Bronchial epithelial cell (primary cell): ENCODE results near the gene AFF3. TPM values are rescaled to one million over a fixed set of nuclear protein-coding genes. Genes with fewer than 3 reads are reported as not detected.
A peak's percentile ranks its signal among the peaks of the same experiment; 100 is the strongest.

Experiments
- DNase-seq: peaks from one replicate; pipeline ENCODE4 v3.0.0-alpha.2; 2010; ENCODE audit warnings: low read depth
- FAIRE-seq: peaks from 2 replicates; lab custom pipeline; 2011; peaks lifted over from hg19 to GRCh38; lab: Jason Lieb, UNC
- H3K27me3 ChIP-seq: 2 replicates; pipeline ENCODE4 v1.5.1; 2011; ENCODE audit warnings: low read length; ENCODE audit not compliant: control insufficient read depth, insufficient read depth
- H3K36me3 ChIP-seq: 2 replicates; pipeline ENCODE4 v1.5.1; 2011; ENCODE audit warnings: low read length; ENCODE audit not compliant: control insufficient read depth, insufficient read depth
- H3K4me3 ChIP-seq: 2 replicates; pipeline ENCODE4 v1.5.1; 2011; ENCODE audit warnings: mild to moderate bottlenecking, low read depth, low read length, control low read depth
- CTCF ChIP-seq: IDR thresholded peaks from 2 replicates; pipeline ENCODE4 v1.5.1; 2011; ENCODE audit warnings: mild to moderate bottlenecking, moderate library complexity, low read length, control low read depth, inconsistent platforms; ENCODE audit not compliant: insufficient read depth, severe bottlenecking
- total RNA-seq: library from RNA; depleted of rRNA; stranded (reverse); fragments of >200 nt; gene quantifications from 2 replicates; pipeline ENCODE4 v1.2.1, GENCODE V29; 2014

Gene AFF3
- total RNA-seq, 1 donor from 2014 or later = not detected

GRCh38 chr2:99772591-99773331, 369.6 kb downstream of the AFF3 start:
- DNase-seq = no peak
- H3K4me3 ChIP-seq = no peak overlapping the region
- H3K27me3 ChIP-seq = peaks cover 2% of the 10 kb centered on the region
- no peaks in the 10 kb centered on the region for H3K36me3 ChIP-seq
- no peak for FAIRE-seq
- TF ChIP-seq CTCF = no peak

- DNase-seq (no peak), FAIRE-seq (no peak)
- no peak for TF ChIP-seq CTCF
- Histone ChIP-seq H3K4me3 (no peak overlapping the region), H3K27me3 (peaks cover 2% of the 10 kb centered on the region), H3K36me3 (no peaks in the 10 kb centered on the region)
Observed at GRCh38 chr2:99771681-99772333, 370.6 kb downstream of the AFF3 start.

- TF ChIP-seq CTCF = no peak
- peaks cover 2% of the 10 kb centered on the region for H3K27me3 ChIP-seq
- FAIRE-seq = no peak
Observed at GRCh38 chr2:99770876-99771275, 371.5 kb downstream of the AFF3 start.

GRCh38 chr2:99765731-99766318, 376.6 kb downstream of the AFF3 start:
- H3K36me3 ChIP-seq = no peaks in the 10 kb centered on the region
- no peaks in the 10 kb centered on the region for H3K27me3 ChIP-seq
- FAIRE-seq (no peak), DNase-seq (peak; percentile 42)
- H3K4me3 ChIP-seq = no peak overlapping the region
- no peak for TF ChIP-seq CTCF

More at GRCh38 chr2:99770876-99771275, 371.5 kb downstream of the AFF3 start:
- Histone ChIP-seq H3K36me3 (no peaks in the 10 kb centered on the region), H3K4me3 (no peak overlapping the region)
- DNase-seq = no peak

- DNase-seq = no peak
- Histone ChIP-seq H3K36me3 (no peaks in the 10 kb centered on the region), H3K4me3 (no peak overlapping the region), H3K27me3 (no peaks in the 10 kb centered on the region)
- TF ChIP-seq CTCF = no peak
- no peak for FAIRE-seq
Observed at GRCh38 chr2:99763764-99764163, 378.6 kb downstream of the AFF3 start.
